HEK293T (cell line): Measurements from ENCODE around the gene CHMP1A.
A peak's percentile ranks its signal among the peaks of the same experiment; 100 is the strongest.

Experiments
- CTCF ChIA-PET: fragments of 350-600 bp; formaldehyde crosslinking; extraction: SDS; loops from one replicate; lab custom pipeline; 2021; ENCODE audit warnings: antibody characterized with exemption, inconsistent platforms; lab: Yijun Ruan, JAX
- POLR2A ChIA-PET: fragments of 350-600 bp; formaldehyde crosslinking; extraction: SDS; loops from one replicate; lab custom pipeline; 2020; ENCODE audit warnings: antibody characterized with exemption, inconsistent platforms; lab: Yijun Ruan, JAX
- DNase-seq: peaks from one replicate; pipeline ENCODE4 v3.0.0; 2012; ENCODE audit warnings: mixed read lengths; ENCODE audit errors: extremely low spot score
- ARNT ChIP-seq: fragments of 450-650 bp; IDR thresholded peaks from 2 replicates; pipeline ENCODE4 v1.6.1; 2017; ENCODE audit warnings: mild to moderate bottlenecking
- BHLHE40 ChIP-seq: fragments of 450-650 bp; IDR thresholded peaks from 2 replicates; pipeline ENCODE4 v1.6.1; 2016; ENCODE audit warnings: mild to moderate bottlenecking, moderate library complexity, borderline replicate concordance
- CTBP1 ChIP-seq: fragments of 450-650 bp; IDR thresholded peaks from 2 replicates; pipeline ENCODE4 v1.6.1; 2016; ENCODE audit warnings: borderline replicate concordance
- ELF4 ChIP-seq: fragments of 450-650 bp; IDR thresholded peaks from 2 replicates; pipeline ENCODE4 v1.6.1; 2017; ENCODE audit warnings: antibody characterized with exemption
- FOXA1 ChIP-seq: fragments of 450-650 bp; IDR thresholded peaks from 2 replicates; pipeline ENCODE4 v1.6.1; 2016; ENCODE audit warnings: mild to moderate bottlenecking
- FOXK2 ChIP-seq: fragments of 450-650 bp; IDR thresholded peaks from 2 replicates; pipeline ENCODE4 v1.6.1; 2016; ENCODE audit warnings: mild to moderate bottlenecking
- FOXM1 ChIP-seq: fragments of 450-650 bp; IDR thresholded peaks from 2 replicates; pipeline ENCODE4 v1.6.1; 2017; ENCODE audit warnings: mild to moderate bottlenecking, borderline replicate concordance
- HDGF ChIP-seq: fragments of 450-650 bp; IDR thresholded peaks from 2 replicates; pipeline ENCODE4 v1.6.1; 2017; ENCODE audit warnings: antibody characterized with exemption, borderline replicate concordance
- L3MBTL2 ChIP-seq: fragments of 450-650 bp; conservative IDR thresholded peaks from 2 replicates; pipeline ENCODE4 v1.6.1; 2016; ENCODE audit warnings: mild to moderate bottlenecking
- LEF1 ChIP-seq: fragments of 450-650 bp; IDR thresholded peaks from 2 replicates; pipeline ENCODE4 v1.6.1; 2017; ENCODE audit warnings: mild to moderate bottlenecking, borderline replicate concordance
- NFRKB ChIP-seq: fragments of 450-650 bp; IDR thresholded peaks from 2 replicates; pipeline ENCODE4 v1.6.1; 2016; ENCODE audit warnings: mild to moderate bottlenecking, moderate library complexity
- PKNOX1 ChIP-seq: fragments of 450-650 bp; IDR thresholded peaks from 2 replicates; pipeline ENCODE4 v1.6.1; 2016
- SP1 ChIP-seq: fragments of 450-650 bp; IDR thresholded peaks from 2 replicates; pipeline ENCODE4 v1.6.1; 2017
- SUZ12 ChIP-seq: fragments of 450-650 bp; IDR thresholded peaks from 2 replicates; pipeline ENCODE4 v1.6.1; 2016; ENCODE audit warnings: mild to moderate bottlenecking
- TARDBP ChIP-seq: fragments of 450-650 bp; IDR thresholded peaks from 2 replicates; pipeline ENCODE4 v1.6.1; 2016
- ZNF384 ChIP-seq: fragments of 450-650 bp; IDR thresholded peaks from 2 replicates; pipeline ENCODE4 v1.6.1; 2016

The CHMP1A gene

GRCh38 chr16:89660146-89660545 lies 2.6 kb upstream of the CHMP1A start:
- POLR2A ChIA-PET: no interaction called here
- CTCF ChIA-PET: no interaction called here
- no peak for DNase-seq
- no peak for TF ChIP-seq SP1
- TF ChIP-seq PKNOX1: no peak
- no peak for TF ChIP-seq BHLHE40
- TF ChIP-seq NFRKB: no peak
- TF ChIP-seq SUZ12: no peak
- no peak for TF ChIP-seq FOXK2
- TF ChIP-seq LEF1: no peak
- TF ChIP-seq ELF4: no peak
- no peak for TF ChIP-seq TARDBP
- no peak for TF ChIP-seq FOXA1
- no peak for TF ChIP-seq ARNT
- TF ChIP-seq CTBP1: no peak
- TF ChIP-seq ZNF384: no peak
- TF ChIP-seq FOXM1: no peak
- no peak for TF ChIP-seq HDGF

DNA sequence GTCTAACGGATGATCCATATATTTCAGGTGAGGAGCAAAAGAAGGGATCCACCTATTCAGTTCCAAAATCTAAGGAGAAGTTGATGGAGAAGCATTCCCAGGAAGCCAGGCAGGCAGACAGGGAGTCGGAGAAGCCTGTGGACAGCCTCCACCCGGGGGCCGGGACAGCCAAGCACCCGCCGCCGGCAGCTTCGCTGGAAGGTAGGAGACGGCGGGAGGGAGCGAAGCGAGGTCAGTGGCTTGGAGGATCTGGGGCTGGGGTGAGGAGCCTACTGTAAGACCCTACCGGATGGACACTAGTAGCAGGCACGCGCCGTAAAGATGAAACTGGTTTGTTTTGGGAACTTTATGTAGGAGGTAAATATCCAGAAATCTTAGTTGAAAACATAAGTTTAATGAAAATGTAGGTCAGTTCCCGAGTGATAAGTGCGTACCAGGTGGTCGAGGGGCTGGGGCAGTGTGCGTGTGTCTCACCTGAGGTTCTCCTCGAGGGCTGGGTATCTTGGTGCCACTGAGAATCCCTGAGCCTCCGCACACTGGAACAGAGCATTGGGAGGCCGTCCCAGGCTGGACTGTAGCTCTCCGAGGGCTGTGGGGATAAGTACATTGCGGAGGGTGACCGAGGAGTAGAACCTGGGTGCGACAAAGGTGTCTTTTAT lies 842 bp upstream of the CHMP1A start:
- TF ChIP-seq TARDBP (no peak), ZNF384 (no peak), FOXA1 (no peak), L3MBTL2 (peak; percentile 25; the same call in 1 of the 2 replicates), NFRKB (no peak)
- ChIA-PET CTCF (no interaction called here), POLR2A (no interaction called here)
- peak; percentile 43 for DNase-seq

DNA sequence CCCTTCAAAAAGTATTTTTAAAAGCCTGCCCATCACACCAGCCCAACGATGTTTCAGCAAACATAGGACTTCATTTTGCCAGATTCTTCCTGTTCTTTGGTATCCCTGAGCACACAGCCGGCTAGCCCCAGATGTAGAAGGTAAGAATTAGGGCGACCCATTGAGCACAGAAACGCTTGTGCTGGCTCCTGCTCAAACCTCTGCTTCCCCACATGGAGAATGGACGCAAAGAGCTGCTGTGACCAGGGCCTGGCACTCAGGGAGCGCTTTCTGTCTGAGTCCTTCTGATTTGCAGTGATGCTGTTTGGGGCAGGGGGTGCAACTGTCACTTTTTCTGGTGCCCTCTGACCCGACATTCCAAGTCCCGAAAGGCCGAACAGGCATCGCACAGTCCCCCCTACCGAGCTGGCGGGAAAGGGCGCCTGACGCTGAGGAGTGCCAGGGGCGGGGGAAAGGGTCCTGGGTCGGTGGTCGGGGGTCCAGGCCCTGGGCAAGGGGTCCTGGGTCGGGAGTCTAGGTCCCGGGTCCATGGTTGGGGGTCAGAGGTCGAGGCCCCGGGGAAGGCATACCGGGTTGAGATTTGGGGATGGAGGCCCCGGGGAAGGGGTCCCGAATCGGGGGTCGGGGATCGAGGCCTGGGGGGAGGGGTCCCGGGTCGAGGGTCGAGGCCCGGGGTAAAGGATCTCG lies 930 bp downstream of the CHMP1A start:
- no peak for DNase-seq
- TF ChIP-seq FOXA1 (no peak), HDGF (no peak), L3MBTL2 (no peak), PKNOX1 (no peak), ELF4 (no peak), ARNT (no peak)
- ChIA-PET POLR2A (interaction anchor here (0.6 kb wide), 1 partner anchor 30 kb away, joined by 3 read pairs; the partner anchor contains the start of gene CDK10), CTCF (no interaction called here)

GRCh38 chr16:89655062-89655643 lies 2.4 kb downstream of the CHMP1A start:
- TF ChIP-seq TARDBP (no peak), PKNOX1 (no peak), FOXM1 (no peak), SUZ12 (no peak), L3MBTL2 (no peak), CTBP1 (no peak), NFRKB (no peak), HDGF (no peak), ARNT (no peak), FOXA1 (no peak), ELF4 (no peak), ZNF384 (no peak), LEF1 (no peak), BHLHE40 (no peak)
- no peak for DNase-seq
- POLR2A ChIA-PET: interaction anchor here (1.3 kb wide), 1 partner anchor 41 kb away, joined by 3 read pairs; no protein-coding TSS in a partner anchor
- CTCF ChIA-PET: no interaction called here

- no peak for DNase-seq
- TF ChIP-seq FOXA1 (no peak), BHLHE40 (no peak), ELF4 (no peak), NFRKB (no peak), ZNF384 (no peak), ARNT (no peak)
- POLR2A ChIA-PET: no interaction called here
- CTCF ChIA-PET: interaction anchor here (0.6 kb wide), 1 partner anchor 35 kb away, joined by 3 read pairs; no protein-coding TSS in a partner anchor
Observed at GRCh38 chr16:89653656-89654295, 3.7 kb downstream of the CHMP1A start.

DNA sequence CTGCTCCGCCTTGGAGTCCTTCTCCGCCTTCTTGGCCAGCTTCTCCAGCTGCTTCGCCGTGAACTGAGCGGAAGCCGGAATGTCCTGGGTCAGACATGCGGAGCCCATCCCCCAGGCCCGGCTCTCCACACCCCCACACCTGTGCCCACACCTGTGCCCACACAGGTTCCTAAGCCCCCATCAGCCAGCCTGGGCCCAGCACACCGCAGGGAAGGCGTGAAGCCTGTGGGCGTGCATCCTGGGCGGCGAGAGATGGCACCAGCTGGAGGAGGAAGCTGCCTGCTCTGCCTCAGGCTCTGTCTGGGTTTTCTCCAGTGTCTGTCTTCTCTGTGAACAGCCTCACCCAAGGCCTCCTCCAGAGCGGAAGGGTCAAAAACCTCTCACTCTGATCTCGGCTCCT lies 5.9 kb downstream of the CHMP1A start:
- ChIA-PET CTCF (interaction anchor here (0.6 kb wide), 1 partner anchor 410 kb away, joined by 6 read pairs; no protein-coding TSS in a partner anchor), POLR2A (no interaction called here)
- no peak for DNase-seq
- TF ChIP-seq SP1 (no peak), TARDBP (no peak), ARNT (no peak), ELF4 (no peak), L3MBTL2 (no peak), NFRKB (no peak), ZNF384 (no peak), PKNOX1 (no peak), SUZ12 (no peak), LEF1 (no peak), FOXM1 (no peak), BHLHE40 (no peak), HDGF (no peak), CTBP1 (no peak), FOXA1 (no peak), FOXK2 (no peak)
